Body of pancreas (tissue), 4 donors: ENCODE measurements around the gene SNX22.

Source experiments
- POLR2A ChIP-seq, 3 donors: fragments of 450-650 bp; IDR thresholded peaks; one replicate each; pipeline ENCODE4 v1.6.1; 2016; ENCODE audit warnings: antibody characterized with exemption in 3 of 3, mild to moderate bottlenecking in 2 of 3
- TF ChIP-seq, protein P1 (sequence below), 7 experiments: fragments of 450-650 bp in 4 of 7; fragments of 200-600 bp in 3 of 7; sonication (generic) in 3 of 7; IDR thresholded peaks; one replicate each; pipeline ENCODE4 v1.5.1; 2016 to 2019; ENCODE audit warnings: antibody characterized with exemption in 7 of 7

DNA sequence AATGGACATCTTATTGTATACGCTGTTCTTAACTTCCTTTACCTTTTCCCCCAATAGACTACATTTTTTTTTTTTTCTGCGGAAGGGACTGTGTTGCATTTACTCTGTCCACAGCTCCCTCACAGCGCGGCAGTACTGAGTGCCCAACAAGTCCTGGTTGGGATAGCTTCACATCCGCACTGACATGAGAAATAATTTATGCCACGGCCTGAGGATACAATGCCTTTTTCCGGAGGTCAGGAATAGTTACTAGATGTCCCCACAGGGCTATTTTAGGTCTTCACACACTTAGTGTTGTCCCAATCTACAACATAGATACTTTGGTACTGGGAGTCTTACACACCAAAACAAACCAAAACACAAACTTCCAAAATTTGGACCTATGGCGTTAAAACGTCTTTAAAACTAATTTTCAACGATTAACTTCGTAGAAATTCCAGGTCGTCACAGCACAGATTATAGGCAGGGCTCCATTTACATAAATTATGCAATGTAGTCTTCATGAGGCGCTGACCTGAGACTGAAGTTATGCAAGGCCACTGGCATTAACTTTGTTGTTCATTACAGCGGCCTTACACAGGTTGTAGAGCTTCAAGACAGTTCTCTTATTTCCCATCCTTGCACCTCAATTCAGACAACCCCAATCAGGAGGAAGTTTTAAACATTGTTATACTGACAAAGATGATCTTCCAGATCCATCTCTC lies 12.3 kb downstream of the SNX22 start:
- no peak for TF ChIP-seq POLR2A (IDR thresholded peaks at IDR 0.05)
- TF ChIP-seq, protein P1, sequence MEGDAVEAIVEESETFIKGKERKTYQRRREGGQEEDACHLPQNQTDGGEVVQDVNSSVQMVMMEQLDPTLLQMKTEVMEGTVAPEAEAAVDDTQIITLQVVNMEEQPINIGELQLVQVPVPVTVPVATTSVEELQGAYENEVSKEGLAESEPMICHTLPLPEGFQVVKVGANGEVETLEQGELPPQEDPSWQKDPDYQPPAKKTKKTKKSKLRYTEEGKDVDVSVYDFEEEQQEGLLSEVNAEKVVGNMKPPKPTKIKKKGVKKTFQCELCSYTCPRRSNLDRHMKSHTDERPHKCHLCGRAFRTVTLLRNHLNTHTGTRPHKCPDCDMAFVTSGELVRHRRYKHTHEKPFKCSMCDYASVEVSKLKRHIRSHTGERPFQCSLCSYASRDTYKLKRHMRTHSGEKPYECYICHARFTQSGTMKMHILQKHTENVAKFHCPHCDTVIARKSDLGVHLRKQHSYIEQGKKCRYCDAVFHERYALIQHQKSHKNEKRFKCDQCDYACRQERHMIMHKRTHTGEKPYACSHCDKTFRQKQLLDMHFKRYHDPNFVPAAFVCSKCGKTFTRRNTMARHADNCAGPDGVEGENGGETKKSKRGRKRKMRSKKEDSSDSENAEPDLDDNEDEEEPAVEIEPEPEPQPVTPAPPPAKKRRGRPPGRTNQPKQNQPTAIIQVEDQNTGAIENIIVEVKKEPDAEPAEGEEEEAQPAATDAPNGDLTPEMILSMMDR (IDR thresholded peaks at IDR 0.05), result no peak
